DOHH2 (cell line): ENCODE measurements around the gene CCDC169.

Experiments
- CTCF ChIP-seq: fragments of 200-600 bp; sonication (generic); IDR thresholded peaks from one replicate; pipeline ENCODE4 v1.5.1; 2014; ENCODE audit warnings: antibody characterized with exemption, mild to moderate bottlenecking, low read depth, low read length; ENCODE audit not compliant: poor library complexity, severe bottlenecking
- EZH2phosphoT487 ChIP-seq: fragments of 200-600 bp; sonication (generic); IDR thresholded peaks from 2 replicates; pipeline ENCODE4 v1.6.1; 2017; ENCODE audit warnings: borderline replicate concordance, mild to moderate bottlenecking, antibody characterized with exemption, low read length, moderate library complexity, mixed read lengths

DNA sequence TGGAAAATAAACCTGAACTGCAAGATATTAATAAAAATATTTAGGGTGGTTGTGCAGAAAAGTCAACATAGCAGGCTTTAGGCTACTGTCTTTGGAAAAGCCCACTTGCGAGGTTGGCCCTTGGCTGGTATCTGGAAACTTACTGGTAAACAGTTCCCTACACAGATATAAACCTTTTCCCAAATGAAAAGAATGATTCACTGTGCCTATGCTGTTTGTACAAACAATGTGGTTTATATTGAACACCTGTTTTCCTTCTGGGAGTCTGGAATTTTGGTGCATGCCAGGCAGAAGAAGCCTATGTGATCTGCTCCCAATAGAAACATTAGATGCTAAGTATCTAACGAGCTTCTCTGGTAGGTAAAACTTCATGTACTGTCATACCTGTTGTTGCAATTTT is 53.5 kb downstream of the CCDC169 start:
- no peak for TF ChIP-seq CTCF
- no peak for TF ChIP-seq EZH2phosphoT487
